Stimulated activated CD8-positive, alpha-beta memory T cell treated with anti-CD3 and anti-CD28 coated beads, Interleukin-15, amount 100 ng/mL, for 4 hours (primary cell): ENCODE data around the gene EZH1.
A peak's percentile ranks its signal among the peaks of the same experiment; 100 is the strongest.

ENCODE experiments used
- DNase-seq, 2 donors: peaks; one replicate each; pipeline ENCODE4 v3.0.0-alpha.2; 2020; ENCODE audit warnings: low read depth in 2 of 2

Gene EZH1

GRCh38 chr17:42709561-42709960 is 35.3 kb downstream of the EZH1 start:
- no peak for DNase-seq

GRCh38 chr17:42708588-42708987 is 36.3 kb downstream of the EZH1 start:
- DNase-seq = no peak

- DNase-seq = peak in 1 of 2 donors; percentile 38
These were observed 38.1 kb downstream of the EZH1 start for GRCh38 chr17:42706732-42707131.

GRCh38 chr17:42704837-42705494 is 39.9 kb downstream of the EZH1 start:
- no peak for DNase-seq

GRCh38 chr17:42704490-42704836 is 40.4 kb downstream of the EZH1 start:
- no peak for DNase-seq

- no peak for DNase-seq
These were observed 42.4 kb downstream of the EZH1 start for GRCh38 chr17:42702446-42702845.

- no peak for DNase-seq
These were observed 44.1 kb downstream of the EZH1 start for GRCh38 chr17:42700586-42701289.

GRCh38 chr17:42699415-42699740 is 45.5 kb downstream of the EZH1 start:
- DNase-seq = no peak

GRCh38 chr17:42698736-42699414 is 46.0 kb downstream of the EZH1 start:
- DNase-seq = no peak

GRCh38 chr17:42697108-42697811 is 47.6 kb downstream of the EZH1 start:
- no peak for DNase-seq

GRCh38 chr17:42695500-42695899 is 49.3 kb downstream of the EZH1 start:
- DNase-seq = no peak

- DNase-seq = no peak
These were observed 50.3 kb downstream of the EZH1 start for GRCh38 chr17:42694524-42694923.

- no peak for DNase-seq
These were observed 52.4 kb downstream of the EZH1 start for GRCh38 chr17:42692489-42692888.

GRCh38 chr17:42691021-42691545 is 53.8 kb downstream of the EZH1 start:
- DNase-seq = no peak

- no peak for DNase-seq
These were observed 54.2 kb downstream of the EZH1 start for GRCh38 chr17:42690596-42690995.

- no peak for DNase-seq
These were observed 57.0 kb downstream of the EZH1 start for GRCh38 chr17:42687707-42688320.

GRCh38 chr17:42686520-42687128 is 58.2 kb downstream of the EZH1 start:
- DNase-seq = no peak

GRCh38 chr17:42685831-42686230 is 59.0 kb downstream of the EZH1 start:
- no peak for DNase-seq

GRCh38 chr17:42684929-42685556 is 59.8 kb downstream of the EZH1 start:
- no peak for DNase-seq

GRCh38 chr17:42683407-42684034 is 61.3 kb downstream of the EZH1 start:
- DNase-seq = no peak
